GM21786 (cell line): Measurements from ENCODE around the gene CHCHD4.

Source experiments
- ATAC-seq: cut with Tn5 transposase; IDR thresholded peaks from one replicate; pipeline ENCODE4 v1.9.1; 2021; ENCODE audit not compliant: unreplicated experiment

The CHCHD4 gene

DNA sequence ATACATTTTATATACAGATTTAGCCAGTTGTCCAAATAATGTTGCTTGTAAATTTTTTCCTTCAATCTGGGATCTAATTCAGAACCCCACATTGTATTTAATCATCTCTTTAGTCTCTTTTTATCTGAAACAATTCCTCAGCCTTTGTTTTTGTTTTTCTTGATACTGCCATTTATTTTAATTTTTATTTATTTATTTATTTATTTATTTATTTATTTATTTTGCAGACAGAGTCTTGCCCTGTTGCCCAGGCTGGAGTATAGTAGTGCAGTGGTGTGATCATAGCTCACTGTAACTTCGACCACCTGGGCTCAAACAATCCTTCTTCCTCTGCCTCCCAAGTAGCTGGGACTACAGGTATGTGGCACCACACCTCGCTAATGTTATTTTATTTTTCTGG, 61.5 kb downstream of the CHCHD4 start:
- ATAC-seq = no peak
